SK-N-SH (cell line): ENCODE measurements around the gene KCNJ18. TPM values are rescaled to one million over a fixed set of nuclear protein-coding genes. Genes with fewer than 3 reads are reported as not detected.

Experiments
- CTCF ChIA-PET: fragments of 300-600, 350-600 bp; formaldehyde crosslinking; extraction: SDS; loops from one replicate; lab custom pipeline; 2021; lab: Yijun Ruan, JAX
- POLR2A ChIA-PET: fragments of 350-600 bp; sonication (Branson Sonifier 250); formaldehyde crosslinking; extraction: SDS; loops from one replicate; lab custom pipeline; 2020; ENCODE audit warnings: antibody characterized with exemption, inconsistent platforms; lab: Yijun Ruan, JAX
- DNase-seq: peaks from one replicate; pipeline ENCODE4 v3.0.0; 2012
- H2AFZ ChIP-seq: fragments of 200-600 bp; sonication (generic); 2 replicates; pipeline ENCODE4 v1.8.1; 2016; ENCODE audit warnings: antibody characterized with exemption, mild to moderate bottlenecking, low read depth
- H3F3A ChIP-seq: fragments of 200-600 bp; sonication (generic); replicated peaks from 2 replicates; pipeline ENCODE3; 2016; ENCODE audit warnings: antibody characterized with exemption, mild to moderate bottlenecking; ENCODE audit not compliant: insufficient read depth
- H3K27ac ChIP-seq, 2 experiments: fragments of 200-500 bp in 1 of 2; fragments of 200-600 bp in 1 of 2; sonication (Bioruptor generic) in 1 of 2; sonication (generic), shearing (Covaris generic) in 1 of 2; 2 replicates each; pipeline versions ENCODE4 v1.5.1 to v1.6.1; 2014 to 2016; ENCODE audit warnings: low read depth in 2 of 2, inconsistent platforms in 1 of 2, low read length in 1 of 2, mild to moderate bottlenecking in 1 of 2, mixed read lengths in 1 of 2
- H3K27me3 ChIP-seq: fragments of 200-600 bp; sonication (generic), shearing (Covaris generic); 2 replicates; pipeline ENCODE4 v1.6.1; 2016; ENCODE audit warnings: mixed run types; ENCODE audit not compliant: insufficient read depth
- H3K36me3 ChIP-seq, 2 experiments: fragments of 200-500 bp in 1 of 2; fragments of 200-600 bp in 1 of 2; sonication (Bioruptor generic) in 1 of 2; sonication (generic) in 1 of 2; replicated peaks in 1 of 2; 2 replicates each; pipeline versions ENCODE3 to v1.5.1; 2014 to 2016; ENCODE audit warnings: low read length in 1 of 2, mild to moderate bottlenecking in 1 of 2; ENCODE audit not compliant: insufficient read depth in 2 of 2, control insufficient read depth in 1 of 2
- H3K4me1 ChIP-seq, 2 experiments: fragments of 200-500 bp in 1 of 2; fragments of 200-600 bp in 1 of 2; sonication (Bioruptor generic) in 1 of 2; sonication (generic), shearing (Covaris generic) in 1 of 2; 2 replicates each; pipeline versions ENCODE4 v1.5.1 to v1.6.1; 2014 to 2016; ENCODE audit warnings: low read depth in 1 of 2, low read length in 1 of 2, mixed run types in 1 of 2; ENCODE audit not compliant: insufficient read depth in 2 of 2, control insufficient read depth in 1 of 2
- H3K4me2 ChIP-seq: fragments of 200-600 bp; sonication (generic), shearing (Covaris generic); 2 replicates; pipeline ENCODE4 v1.6.1; 2017; ENCODE audit warnings: mixed run types
- H3K4me3 ChIP-seq, 2 experiments: fragments of 200-500 bp in 1 of 2; fragments of 200-600 bp in 1 of 2; sonication (Bioruptor generic) in 1 of 2; sonication (generic), shearing (Covaris generic) in 1 of 2; 2 replicates each; pipeline versions ENCODE4 v1.5.1 to v1.8.1; 2014 to 2016; ENCODE audit warnings: low read depth in 2 of 2, inconsistent platforms in 1 of 2, low read length in 1 of 2, mild to moderate bottlenecking in 1 of 2, mixed read lengths in 1 of 2, moderate library complexity in 1 of 2
- H3K79me2 ChIP-seq: fragments of 200-600 bp; sonication (generic); 2 replicates; pipeline ENCODE4 v1.8.1; 2017; ENCODE audit warnings: mild to moderate bottlenecking; ENCODE audit not compliant: insufficient read depth
- H3K9ac ChIP-seq: fragments of 200-600 bp; sonication (generic); 2 replicates; pipeline ENCODE4 v1.6.1; 2017; ENCODE audit warnings: mixed run types
- H3K9me2 ChIP-seq: fragments of 200-600 bp; sonication (generic); 2 replicates; pipeline ENCODE4 v1.6.1; 2017; ENCODE audit warnings: mixed run types
- H3K9me3 ChIP-seq: fragments of 200-600 bp; sonication (generic); 2 replicates; pipeline ENCODE4 v1.6.1; 2017; ENCODE audit warnings: mixed run types, mild to moderate bottlenecking, moderate library complexity
- H4K20me1 ChIP-seq: fragments of 200-600 bp; sonication (generic); 2 replicates; pipeline ENCODE4 v1.6.1; 2017; ENCODE audit warnings: mild to moderate bottlenecking, mixed run types; ENCODE audit not compliant: insufficient read depth
- EP300 ChIP-seq, 2 experiments: IDR thresholded peaks; 2 replicates each; pipeline versions ENCODE4 v1.4.0 to v1.6.1; 2012; ENCODE audit warnings: borderline replicate concordance in 1 of 2, low read depth in 1 of 2, low read length in 1 of 2
- FOSL2 ChIP-seq: IDR thresholded peaks from 2 replicates; pipeline ENCODE4 v1.4.0; 2012; ENCODE audit warnings: low read depth, mild to moderate bottlenecking, moderate library complexity, borderline replicate concordance
- FOXJ3 ChIP-seq: sonication (generic); formaldehyde crosslinking; IDR thresholded peaks from 2 replicates; pipeline ENCODE4 v1.5.1; 2020; ENCODE audit warnings: mild to moderate bottlenecking, missing genetic modification reagents
- GABPA ChIP-seq: IDR thresholded peaks from 2 replicates; pipeline ENCODE4 v1.4.0; 2012; ENCODE audit warnings: low read depth, mild to moderate bottlenecking
- GATA2 ChIP-seq: sonication (generic); formaldehyde crosslinking; IDR thresholded peaks from 2 replicates; pipeline ENCODE4 v1.5.0; 2020; ENCODE audit warnings: mild to moderate bottlenecking, missing genetic modification reagents
- JUND ChIP-seq: IDR thresholded peaks from 2 replicates; pipeline ENCODE4 v1.4.0; 2012
- MXI1 ChIP-seq: IDR thresholded peaks from 2 replicates; pipeline ENCODE4 v1.6.1; 2012; ENCODE audit warnings: mild to moderate bottlenecking, low read depth, low read length, improper control_type of control experiment
- NRF1 ChIP-seq: IDR thresholded peaks from 2 replicates; pipeline ENCODE4 v1.6.1; 2012; ENCODE audit warnings: low read depth, mild to moderate bottlenecking, low read length
- RFX5 ChIP-seq: IDR thresholded peaks from 2 replicates; pipeline ENCODE4 v1.6.1; 2012; ENCODE audit warnings: mild to moderate bottlenecking, improper control_type of control experiment, low read length
- RXRA ChIP-seq: IDR thresholded peaks from 2 replicates; pipeline ENCODE4 v1.4.0; 2012; ENCODE audit warnings: low read depth, mild to moderate bottlenecking, borderline replicate concordance
- SIN3A ChIP-seq: IDR thresholded peaks from 2 replicates; pipeline ENCODE4 v1.6.1; 2012; ENCODE audit warnings: low read depth, mild to moderate bottlenecking, low read length, moderate library complexity, borderline replicate concordance
- TEAD4 ChIP-seq: IDR thresholded peaks from 2 replicates; pipeline ENCODE4 v1.4.0; 2012; ENCODE audit warnings: mild to moderate bottlenecking, borderline replicate concordance; ENCODE audit not compliant: insufficient read depth
- WGBS: methylation state at CpG from one replicate; pipeline ENCODE4 v1.1.6; 2017; ENCODE audit warnings: low lambda C conversion rate; 5-methylcytosine and 5-hydroxymethylcytosine counted together
- polyA plus RNA-seq, 3 experiments: library from polyadenylated mRNA; depleted of rRNA; stranded (reverse); fragments of >200 nt; gene quantifications; 2 replicates each; pipeline ENCODE4 v1.2.3, GENCODE V29; 2012
- TF ChIP-seq, protein P1 (sequence below): IDR thresholded peaks from 2 replicates; pipeline ENCODE4 v1.6.1; 2012; ENCODE audit warnings: mild to moderate bottlenecking, low read depth, low read length, moderate library complexity
- TF ChIP-seq, protein P2 (sequence below): IDR thresholded peaks from 2 replicates; pipeline ENCODE4 v1.4.0; 2012; ENCODE audit warnings: low read depth, borderline replicate concordance
- TF ChIP-seq, protein P3 (sequence below): fragments of 150-350 bp; IDR thresholded peaks from 2 replicates; pipeline ENCODE4 v1.6.1; 2017; ENCODE audit warnings: antibody characterized with exemption, low read length, low read depth, borderline replicate concordance
- TF ChIP-seq, protein P4 (sequence below): fragments of 150-350 bp; IDR thresholded peaks from 2 replicates; pipeline ENCODE4 v1.6.1; 2016; ENCODE audit warnings: mild to moderate bottlenecking, low read depth, low read length

The KCNJ18 gene
- polyA plus RNA-seq, 1 of the 3 experiments (the other 2 are of a cell fraction): not detected

DNA sequence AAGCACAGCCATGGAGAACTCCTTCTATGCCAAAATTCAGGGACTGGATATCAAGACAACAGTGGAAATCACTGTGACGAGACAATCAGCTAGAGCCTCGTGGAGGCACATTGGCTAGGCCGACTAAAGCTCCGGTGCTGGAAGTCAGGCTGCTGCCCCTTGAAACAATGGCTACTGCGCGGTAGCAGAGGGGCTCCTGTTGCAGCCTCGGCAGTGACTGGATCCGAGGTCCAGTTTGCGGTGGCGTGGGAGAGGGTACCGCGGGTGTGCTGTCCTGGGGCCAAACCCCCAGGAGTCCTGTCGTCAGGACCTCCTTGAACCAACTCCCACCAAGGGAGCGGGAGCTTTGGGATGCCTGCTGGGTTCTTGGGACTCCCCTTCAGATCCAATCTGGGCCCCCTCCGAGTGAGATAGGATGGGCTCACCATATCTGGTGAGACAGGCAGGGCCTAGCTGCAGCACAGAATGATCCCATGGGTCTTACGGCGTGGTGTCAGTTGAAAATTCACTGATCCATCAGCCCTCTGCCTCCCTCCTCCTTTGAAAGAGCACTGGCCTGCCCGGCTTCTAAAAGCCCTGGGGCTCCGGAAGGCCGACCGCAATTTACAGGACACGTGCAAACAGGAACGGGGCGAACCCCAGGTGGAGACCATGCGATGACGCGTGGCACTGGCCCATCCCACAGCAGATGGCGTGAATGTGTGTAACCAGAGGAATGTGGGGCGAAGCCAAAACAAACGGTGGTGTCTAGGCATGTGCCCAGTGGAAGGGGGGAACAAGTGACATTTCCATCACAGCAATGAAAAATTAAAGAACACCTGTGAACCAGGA is 15.8 kb upstream of the KCNJ18 start:
- Histone ChIP-seq H3K9me3 (no peaks in the 10 kb centered on the region), H3K27me3 (peaks cover 85% of the 10 kb centered on the region)
- POLR2A ChIA-PET: no interaction called here

DNA sequence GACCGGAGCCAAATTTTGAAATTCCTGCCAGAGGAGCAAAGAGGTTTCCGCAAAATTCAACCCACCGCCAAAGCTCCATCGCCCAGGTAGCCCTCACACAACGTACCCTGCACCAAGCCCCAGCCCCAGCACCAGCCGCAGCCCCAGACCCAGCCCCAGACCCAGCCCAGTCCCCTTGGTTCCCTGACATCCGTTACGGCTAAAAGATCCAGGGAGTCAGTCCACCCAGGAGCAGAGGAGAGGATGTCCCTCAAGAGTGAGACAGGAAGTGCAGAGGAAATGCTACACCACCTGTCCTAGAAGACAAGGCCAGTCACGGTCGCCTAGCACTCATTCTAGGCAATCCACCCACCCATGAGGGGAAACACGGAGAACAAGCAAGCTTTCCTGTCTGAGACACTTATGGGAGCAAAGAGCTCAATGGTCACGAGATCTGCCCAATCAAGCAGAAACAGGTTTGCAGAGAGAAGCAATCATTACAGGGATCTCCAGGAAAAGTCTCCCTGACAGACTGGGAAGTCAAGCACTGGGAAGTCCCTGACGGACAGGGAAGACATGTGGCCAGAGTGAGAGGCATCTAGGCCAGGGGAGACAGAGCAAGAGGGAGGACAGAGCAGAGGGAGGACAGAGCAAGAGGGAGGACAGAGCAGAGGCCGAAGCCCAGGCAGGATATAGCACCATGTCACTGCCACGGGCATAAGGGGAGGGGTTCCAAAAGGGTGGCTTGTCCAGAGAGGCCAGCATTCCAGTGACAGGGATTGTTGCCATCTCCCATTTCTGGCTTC is 15.0 kb upstream of the KCNJ18 start:
- no peak overlapping the region for H3K4me3 ChIP-seq
- H4K20me1 ChIP-seq: no peaks in the 10 kb centered on the region
- no peak overlapping the region for H3K27ac ChIP-seq
- POLR2A ChIA-PET: no interaction called here
- no peaks in the 10 kb centered on the region for H3K9me3 ChIP-seq
- DNase-seq: no peak
- H3K9me2 ChIP-seq: no peaks in the 10 kb centered on the region
- no peaks in the 10 kb centered on the region for H3F3A ChIP-seq
- WGBS: 17% methylated on average over 15 of the region's 15 CpGs
- no peak overlapping the region for H2AFZ ChIP-seq
- no peak overlapping the region for H3K4me2 ChIP-seq
- CTCF ChIA-PET: no interaction called here
- TF ChIP-seq RFX5 (no peak), GABPA (no peak), GATA2 (CRISPR knock-in tag) (no peak), NRF1 (no peak), RXRA (no peak), EP300 (IDR thresholded peaks at IDR 0.05; ENCODE audit: borderline replicate concordance in 1 of 2, low read depth in 1 of 2, low read length in 1 of 2) (no peak), SIN3A (no peak), FOSL2 (no peak), FOXJ3 (CRISPR knock-in tag) (no peak), MXI1 (no peak), JUND (no peak), TEAD4 (no peak)
- TF ChIP-seq, protein P1, sequence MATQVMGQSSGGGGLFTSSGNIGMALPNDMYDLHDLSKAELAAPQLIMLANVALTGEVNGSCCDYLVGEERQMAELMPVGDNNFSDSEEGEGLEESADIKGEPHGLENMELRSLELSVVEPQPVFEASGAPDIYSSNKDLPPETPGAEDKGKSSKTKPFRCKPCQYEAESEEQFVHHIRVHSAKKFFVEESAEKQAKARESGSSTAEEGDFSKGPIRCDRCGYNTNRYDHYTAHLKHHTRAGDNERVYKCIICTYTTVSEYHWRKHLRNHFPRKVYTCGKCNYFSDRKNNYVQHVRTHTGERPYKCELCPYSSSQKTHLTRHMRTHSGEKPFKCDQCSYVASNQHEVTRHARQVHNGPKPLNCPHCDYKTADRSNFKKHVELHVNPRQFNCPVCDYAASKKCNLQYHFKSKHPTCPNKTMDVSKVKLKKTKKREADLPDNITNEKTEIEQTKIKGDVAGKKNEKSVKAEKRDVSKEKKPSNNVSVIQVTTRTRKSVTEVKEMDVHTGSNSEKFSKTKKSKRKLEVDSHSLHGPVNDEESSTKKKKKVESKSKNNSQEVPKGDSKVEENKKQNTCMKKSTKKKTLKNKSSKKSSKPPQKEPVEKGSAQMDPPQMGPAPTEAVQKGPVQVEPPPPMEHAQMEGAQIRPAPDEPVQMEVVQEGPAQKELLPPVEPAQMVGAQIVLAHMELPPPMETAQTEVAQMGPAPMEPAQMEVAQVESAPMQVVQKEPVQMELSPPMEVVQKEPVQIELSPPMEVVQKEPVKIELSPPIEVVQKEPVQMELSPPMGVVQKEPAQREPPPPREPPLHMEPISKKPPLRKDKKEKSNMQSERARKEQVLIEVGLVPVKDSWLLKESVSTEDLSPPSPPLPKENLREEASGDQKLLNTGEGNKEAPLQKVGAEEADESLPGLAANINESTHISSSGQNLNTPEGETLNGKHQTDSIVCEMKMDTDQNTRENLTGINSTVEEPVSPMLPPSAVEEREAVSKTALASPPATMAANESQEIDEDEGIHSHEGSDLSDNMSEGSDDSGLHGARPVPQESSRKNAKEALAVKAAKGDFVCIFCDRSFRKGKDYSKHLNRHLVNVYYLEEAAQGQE: no peak
- TF ChIP-seq, protein P2, sequence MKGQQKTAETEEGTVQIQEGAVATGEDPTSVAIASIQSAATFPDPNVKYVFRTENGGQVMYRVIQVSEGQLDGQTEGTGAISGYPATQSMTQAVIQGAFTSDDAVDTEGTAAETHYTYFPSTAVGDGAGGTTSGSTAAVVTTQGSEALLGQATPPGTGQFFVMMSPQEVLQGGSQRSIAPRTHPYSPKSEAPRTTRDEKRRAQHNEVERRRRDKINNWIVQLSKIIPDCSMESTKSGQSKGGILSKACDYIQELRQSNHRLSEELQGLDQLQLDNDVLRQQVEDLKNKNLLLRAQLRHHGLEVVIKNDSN: no peak
- TF ChIP-seq, protein P3, sequence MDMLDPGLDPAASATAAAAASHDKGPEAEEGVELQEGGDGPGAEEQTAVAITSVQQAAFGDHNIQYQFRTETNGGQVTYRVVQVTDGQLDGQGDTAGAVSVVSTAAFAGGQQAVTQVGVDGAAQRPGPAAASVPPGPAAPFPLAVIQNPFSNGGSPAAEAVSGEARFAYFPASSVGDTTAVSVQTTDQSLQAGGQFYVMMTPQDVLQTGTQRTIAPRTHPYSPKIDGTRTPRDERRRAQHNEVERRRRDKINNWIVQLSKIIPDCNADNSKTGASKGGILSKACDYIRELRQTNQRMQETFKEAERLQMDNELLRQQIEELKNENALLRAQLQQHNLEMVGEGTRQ: no peak
- TF ChIP-seq, protein P4, sequence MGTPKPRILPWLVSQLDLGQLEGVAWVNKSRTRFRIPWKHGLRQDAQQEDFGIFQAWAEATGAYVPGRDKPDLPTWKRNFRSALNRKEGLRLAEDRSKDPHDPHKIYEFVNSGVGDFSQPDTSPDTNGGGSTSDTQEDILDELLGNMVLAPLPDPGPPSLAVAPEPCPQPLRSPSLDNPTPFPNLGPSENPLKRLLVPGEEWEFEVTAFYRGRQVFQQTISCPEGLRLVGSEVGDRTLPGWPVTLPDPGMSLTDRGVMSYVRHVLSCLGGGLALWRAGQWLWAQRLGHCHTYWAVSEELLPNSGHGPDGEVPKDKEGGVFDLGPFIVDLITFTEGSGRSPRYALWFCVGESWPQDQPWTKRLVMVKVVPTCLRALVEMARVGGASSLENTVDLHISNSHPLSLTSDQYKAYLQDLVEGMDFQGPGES: no peak
- H3K4me1 ChIP-seq: no peaks in the 10 kb centered on the region
- H3K36me3 ChIP-seq: no peaks in the 10 kb centered on the region
- no peaks in the 10 kb centered on the region for H3K79me2 ChIP-seq
- no peak overlapping the region for H3K9ac ChIP-seq
- H3K27me3 ChIP-seq: peaks cover 78% of the 10 kb centered on the region

More for the DNA sequence above, 15.8 kb upstream of the KCNJ18 start:
- Histone ChIP-seq H4K20me1 (no peaks in the 10 kb centered on the region), H3K4me3 (no peak overlapping the region), H2AFZ (no peak overlapping the region), H3K4me1 (no peaks in the 10 kb centered on the region), H3K9me2 (no peaks in the 10 kb centered on the region), H3F3A (no peaks in the 10 kb centered on the region), H3K27ac (no peak overlapping the region), H3K79me2 (no peaks in the 10 kb centered on the region), H3K9ac (no peak overlapping the region), H3K36me3 (no peaks in the 10 kb centered on the region), H3K4me2 (no peak overlapping the region)
- TF ChIP-seq, protein P3: no peak
- no peak for TF ChIP-seq SIN3A
- no peak for DNase-seq
- CTCF ChIA-PET: no interaction called here
- 20% methylated on average over 29 of the region's 30 CpGs for WGBS
